GM12872 (cell line): ENCODE results near the gene DCUN1D1.

Source experiments
- CTCF ChIP-seq: IDR thresholded peaks from 3 replicates; pipeline ENCODE4 v1.5.1; 2011; ENCODE audit warnings: low read depth, mild to moderate bottlenecking, low read length, moderate library complexity; ENCODE audit not compliant: insufficient read depth

DCUN1D1 gene

GRCh38 chr3:182941719-182942118, 38.6 kb downstream of the DCUN1D1 start:
- TF ChIP-seq CTCF, result no peak

- TF ChIP-seq CTCF, result no peak
Observed at GRCh38 chr3:182940266-182940808, 40.0 kb downstream of the DCUN1D1 start.

- TF ChIP-seq CTCF, result no peak
Observed at GRCh38 chr3:182937293-182938051, 42.9 kb downstream of the DCUN1D1 start.

GRCh38 chr3:182936918-182937285, 43.4 kb downstream of the DCUN1D1 start:
- TF ChIP-seq CTCF, result no peak

GRCh38 chr3:182936239-182936917, 44.0 kb downstream of the DCUN1D1 start:
- no peak for TF ChIP-seq CTCF

GRCh38 chr3:182935803-182936202, 44.5 kb downstream of the DCUN1D1 start:
- TF ChIP-seq CTCF, result no peak

- TF ChIP-seq CTCF, result no peak
Observed at GRCh38 chr3:182925944-182926337, 54.4 kb downstream of the DCUN1D1 start.
